Activated CD4-positive, alpha-beta T cell treated with anti-CD3 and anti-CD28 coated beads, Interleukin-2, amount 50 U/mL, for 16 hours (primary cell): ENCODE measurements around the gene MYO5B.

Experiments used
- DNase-seq: peaks from one replicate; pipeline ENCODE4 v3.0.0-alpha.2; 2020

MYO5B gene

GRCh38 chr18:49961271-49961670 lies 233.7 kb downstream of the MYO5B start:
- DNase-seq: peak; percentile 6

DNA sequence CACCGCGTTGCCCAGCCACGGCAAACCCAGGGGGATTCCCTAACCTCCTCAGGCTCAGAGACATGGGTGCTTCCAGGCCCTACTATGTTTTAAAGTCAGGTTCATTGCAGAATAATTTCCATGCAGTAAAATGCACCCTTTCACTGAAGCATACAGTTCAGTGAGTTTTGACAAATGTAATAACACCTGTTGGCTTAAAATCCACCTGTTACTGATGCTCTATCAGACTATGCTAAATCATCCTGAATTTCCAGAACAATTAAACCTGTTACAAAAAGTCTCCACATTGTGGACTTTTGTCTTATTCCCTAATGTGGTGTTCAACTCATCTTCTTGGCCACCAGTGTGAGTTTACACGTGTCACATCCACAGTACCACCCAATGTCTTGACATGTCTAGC lies 234.6 kb downstream of the MYO5B start:
- no peak for DNase-seq

DNA sequence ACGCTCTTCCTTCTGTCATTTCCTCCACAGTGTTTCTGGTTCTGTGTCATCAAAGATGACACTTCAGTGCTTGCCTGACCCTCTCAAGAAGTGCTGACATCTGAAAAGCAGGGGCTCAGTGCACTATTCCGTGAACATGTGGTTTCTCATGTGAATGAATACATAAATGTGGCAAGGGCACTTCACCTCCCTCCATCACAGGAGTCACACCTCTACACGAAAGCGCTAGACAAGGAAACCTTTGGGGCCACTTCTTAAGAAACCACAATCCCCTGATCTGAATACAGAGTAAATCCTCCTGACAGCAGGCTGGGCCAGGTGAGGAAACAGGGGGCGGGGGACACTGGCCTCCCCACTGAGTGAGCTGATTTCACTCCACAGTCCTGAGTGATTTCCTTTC lies 235.8 kb downstream of the MYO5B start:
- peak; percentile 41 for DNase-seq

- DNase-seq: no peak
Observed at GRCh38 chr18:49955263-49955662, 239.7 kb downstream of the MYO5B start.

DNA sequence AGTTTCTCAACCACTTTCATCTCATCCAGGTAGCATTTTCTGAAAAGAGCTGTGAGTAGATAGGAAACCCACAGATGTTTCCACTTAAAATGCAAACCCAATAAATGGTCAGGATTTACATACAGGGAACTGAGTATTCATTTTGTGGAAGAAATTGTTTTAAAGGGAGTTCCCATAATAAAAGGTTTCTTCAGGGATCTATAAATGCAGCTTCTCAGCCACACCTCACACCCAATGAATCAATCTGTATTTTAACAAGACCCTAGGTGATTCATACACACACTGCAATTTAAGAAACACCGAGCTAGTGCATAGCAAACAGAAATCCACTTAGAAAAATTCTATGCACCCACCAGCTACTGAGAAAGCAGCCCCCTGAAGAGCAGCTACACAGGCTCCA lies 241.6 kb downstream of the MYO5B start:
- DNase-seq: no peak

GRCh38 chr18:49949951-49950395 lies 245.0 kb downstream of the MYO5B start:
- no peak for DNase-seq

DNA sequence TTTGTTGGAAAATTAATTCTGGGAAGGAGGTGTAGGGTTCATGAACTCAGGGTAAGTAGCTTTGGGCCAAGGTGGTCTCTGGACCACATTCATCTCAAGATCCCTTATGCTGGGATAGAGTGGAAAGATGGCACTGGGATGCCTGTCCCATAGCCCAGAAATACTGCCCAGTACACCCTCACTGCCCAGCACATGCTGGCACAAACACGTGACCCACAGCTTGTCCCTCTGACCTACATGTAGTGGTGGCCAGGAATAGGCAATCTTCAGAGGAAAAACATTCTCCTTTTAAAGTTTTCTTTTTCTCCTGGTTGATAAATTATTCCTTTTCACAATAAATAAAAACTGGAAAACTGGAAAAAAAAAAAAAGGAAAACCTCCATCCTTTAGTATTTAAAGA lies 246.0 kb downstream of the MYO5B start:
- no peak for DNase-seq

GRCh38 chr18:49944663-49945062 lies 250.3 kb downstream of the MYO5B start:
- DNase-seq: no peak

DNA sequence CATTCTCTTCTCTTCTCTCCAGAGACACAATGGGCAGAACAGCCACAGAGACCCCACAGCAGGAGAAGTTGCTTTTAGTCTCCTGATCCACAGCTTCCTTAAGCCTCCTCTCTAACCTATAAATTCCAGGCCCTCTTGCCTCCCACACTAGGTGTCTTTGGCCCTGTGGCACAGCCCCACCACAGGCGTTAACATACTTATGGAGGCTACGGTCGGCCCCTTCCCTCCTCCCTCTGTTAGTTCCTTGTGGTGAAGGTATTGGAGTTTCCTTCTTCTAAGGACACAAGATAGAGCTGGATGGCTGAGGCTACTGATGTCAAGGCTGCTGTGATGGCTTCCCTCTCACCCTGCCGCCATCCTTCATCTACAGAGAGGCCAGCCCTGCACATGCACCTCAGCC lies 258.1 kb downstream of the MYO5B start:
- DNase-seq: no peak

DNA sequence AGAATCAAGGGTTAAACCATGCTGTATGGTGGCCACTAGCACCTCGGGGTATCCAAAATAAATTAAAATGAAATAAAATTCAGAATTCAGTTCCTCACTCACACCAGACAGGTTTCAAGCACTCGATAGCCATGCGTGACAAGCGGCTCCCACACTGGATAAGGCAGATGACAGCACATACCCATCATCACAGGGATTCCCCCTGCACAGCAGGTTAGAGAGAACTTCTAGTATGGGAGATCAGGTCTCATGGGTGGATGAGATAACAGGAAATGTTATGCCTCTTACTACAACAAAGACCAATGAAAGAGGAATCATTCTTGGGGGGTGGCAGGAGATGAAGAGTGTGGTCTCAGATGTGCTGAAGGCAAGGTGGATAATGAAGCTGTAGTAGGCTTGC lies 259.7 kb downstream of the MYO5B start:
- DNase-seq: no peak

DNA sequence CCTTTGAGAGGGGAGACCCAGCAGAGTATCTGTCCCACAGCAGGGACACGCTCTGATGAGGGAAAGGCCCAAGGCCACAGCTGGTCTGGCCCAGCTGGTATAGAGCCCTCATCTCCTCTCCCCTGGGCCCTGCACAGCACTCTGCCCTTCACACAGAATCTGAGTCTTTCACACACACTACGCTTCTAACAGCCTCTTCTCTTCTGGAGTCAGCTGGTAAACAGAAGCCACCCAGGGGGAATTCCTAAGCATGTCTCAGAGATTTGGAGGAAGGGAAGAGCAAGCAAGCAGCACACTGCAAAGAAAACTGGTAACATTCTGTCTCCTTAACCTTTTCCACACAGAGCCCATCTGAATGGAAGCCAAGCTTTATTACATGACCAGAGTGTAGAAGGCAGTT lies 260.5 kb downstream of the MYO5B start:
- no peak for DNase-seq

- no peak for DNase-seq
Observed at GRCh38 chr18:49933530-49934128, 261.3 kb downstream of the MYO5B start.

DNA sequence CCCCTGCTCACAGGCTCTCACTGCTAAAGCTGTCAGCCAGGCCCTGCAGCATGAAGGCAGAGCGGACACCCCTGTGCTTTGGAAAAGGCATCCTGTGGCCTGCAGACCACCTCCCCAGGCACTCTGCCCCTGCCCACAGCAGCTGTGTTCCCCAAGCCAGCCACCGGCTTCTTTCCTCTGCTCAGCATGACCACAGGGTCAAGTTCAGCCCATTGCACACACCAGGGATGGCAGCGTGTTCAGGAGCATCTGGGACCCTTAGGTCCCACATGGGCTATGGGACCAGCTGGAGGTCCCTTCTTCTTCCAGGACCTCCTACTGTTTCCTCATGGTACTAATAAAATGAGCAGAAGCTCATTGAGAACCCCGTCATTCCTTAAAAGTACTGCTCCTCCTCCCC lies 263.2 kb downstream of the MYO5B start:
- no peak for DNase-seq

- DNase-seq: no peak
Observed at GRCh38 chr18:49931179-49931578, 263.8 kb downstream of the MYO5B start.

- DNase-seq: no peak
Observed at GRCh38 chr18:49926106-49926745, 268.7 kb downstream of the MYO5B start.

GRCh38 chr18:49924293-49924983 lies 270.5 kb downstream of the MYO5B start:
- no peak for DNase-seq

GRCh38 chr18:49922228-49922627 lies 272.7 kb downstream of the MYO5B start:
- no peak for DNase-seq

GRCh38 chr18:49921318-49921985 lies 273.5 kb downstream of the MYO5B start:
- DNase-seq: no peak

DNA sequence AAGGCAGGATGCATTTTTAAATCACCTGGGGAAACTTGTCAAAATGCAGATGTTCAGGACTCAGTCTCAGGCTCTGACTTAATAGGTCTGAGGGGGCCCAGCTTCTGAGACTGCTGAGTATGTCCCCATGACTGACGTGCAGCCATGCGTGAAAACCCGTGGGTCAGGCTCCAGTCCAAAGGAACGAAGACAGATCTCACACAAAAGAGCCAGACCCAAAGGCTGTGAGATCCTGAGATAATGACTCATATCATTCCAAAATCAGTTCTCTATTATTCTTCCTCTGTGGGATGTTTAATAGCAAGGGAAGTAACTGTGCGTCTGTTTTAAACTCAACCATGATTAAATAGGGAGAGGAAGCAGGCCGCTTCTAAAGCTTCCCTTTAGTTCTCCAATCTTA lies 274.2 kb downstream of the MYO5B start:
- no peak for DNase-seq

DNA sequence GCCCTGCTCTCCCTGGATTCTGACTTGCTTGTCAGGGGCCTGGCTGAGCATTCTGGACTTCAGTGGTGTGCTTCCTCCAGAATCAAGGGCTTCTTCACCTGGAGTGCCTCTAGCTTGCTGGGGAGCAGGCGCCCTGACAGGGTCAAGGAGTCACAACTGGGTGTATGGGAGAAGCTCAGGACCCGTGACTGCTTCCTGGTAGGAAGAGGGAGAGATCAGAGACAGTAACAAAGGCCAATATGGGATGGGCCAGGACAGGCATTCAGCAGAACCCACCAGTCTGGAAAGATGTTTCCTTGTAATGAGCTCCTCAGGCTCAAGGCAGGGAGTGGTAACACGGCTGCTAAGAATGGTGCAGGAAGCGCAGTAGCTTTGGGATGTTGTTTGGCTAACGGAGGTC lies 277.2 kb downstream of the MYO5B start:
- no peak for DNase-seq

GRCh38 chr18:49915352-49915751 lies 279.6 kb downstream of the MYO5B start:
- no peak for DNase-seq

DNA sequence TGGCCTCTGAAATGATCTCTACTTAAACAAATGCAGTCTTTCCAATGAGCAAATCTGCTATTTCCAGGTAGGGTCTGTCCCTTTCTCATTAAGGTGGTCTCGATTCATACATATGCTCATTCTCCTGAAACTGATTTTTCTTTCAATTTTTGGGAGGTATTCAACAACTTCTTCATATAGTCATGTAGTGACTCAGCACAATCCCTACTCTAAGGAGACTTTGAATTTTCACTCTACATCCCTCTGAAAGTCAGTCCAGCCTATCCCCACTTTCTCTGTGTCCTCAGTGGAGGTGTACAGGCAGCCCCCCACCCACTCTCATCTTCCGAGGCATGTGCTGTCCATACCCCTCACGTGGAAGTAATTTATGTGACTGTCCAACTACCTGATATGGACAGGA lies 281.7 kb downstream of the MYO5B start:
- DNase-seq: no peak

GRCh38 chr18:49911427-49911826 lies 283.5 kb downstream of the MYO5B start:
- DNase-seq: no peak

- no peak for DNase-seq
Observed at GRCh38 chr18:49910986-49911385, 284.0 kb downstream of the MYO5B start.
